Measurements from ENCODE around the gene FHAD1.
"Not testable (repeated sequence)": the region's sequence is repeated elsewhere in the genome, so short reads cannot be mapped to it uniquely, and the experiment has no call there.

The FHAD1 gene

GRCh38 chr1:15424146-15424667 is 177.2 kb downstream of the FHAD1 start:
- no peak for DNase-seq

- no peak for DNase-seq
These were observed 178.0 kb downstream of the FHAD1 start for GRCh38 chr1:15424981-15425380.

GRCh38 chr1:15425521-15425920 is 178.5 kb downstream of the FHAD1 start:
- no peak for DNase-seq

DNA sequence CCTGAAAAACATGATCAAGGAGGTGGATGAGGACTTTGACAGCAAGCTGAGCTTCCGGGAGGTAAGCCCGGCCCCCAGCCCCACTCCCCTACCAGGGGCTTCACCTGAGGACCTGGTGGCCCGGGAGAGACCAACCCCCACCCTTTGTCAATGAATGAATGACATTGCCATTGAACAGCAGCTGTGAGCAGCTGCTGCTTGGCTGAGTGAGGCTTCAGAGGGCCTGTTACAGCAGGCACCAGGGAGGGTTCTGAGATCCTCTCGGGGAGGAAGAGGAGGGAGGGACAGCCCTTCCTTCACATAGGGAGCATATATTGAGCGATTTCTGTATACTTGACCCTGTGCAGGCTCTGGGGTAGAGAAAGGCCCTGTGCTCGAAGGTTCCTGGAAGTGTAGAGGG is 178.9 kb downstream of the FHAD1 start:
- no peak for DNase-seq

- DNase-seq = peak in 1 of 2 donors; percentile 14
These were observed 179.7 kb downstream of the FHAD1 start for GRCh38 chr1:15426492-15427279.

- no peak for DNase-seq
These were observed 180.2 kb downstream of the FHAD1 start for GRCh38 chr1:15427280-15427666.

- DNase-seq = not testable (repeated sequence)
These were observed 181.2 kb downstream of the FHAD1 start for GRCh38 chr1:15428252-15428651.

DNA sequence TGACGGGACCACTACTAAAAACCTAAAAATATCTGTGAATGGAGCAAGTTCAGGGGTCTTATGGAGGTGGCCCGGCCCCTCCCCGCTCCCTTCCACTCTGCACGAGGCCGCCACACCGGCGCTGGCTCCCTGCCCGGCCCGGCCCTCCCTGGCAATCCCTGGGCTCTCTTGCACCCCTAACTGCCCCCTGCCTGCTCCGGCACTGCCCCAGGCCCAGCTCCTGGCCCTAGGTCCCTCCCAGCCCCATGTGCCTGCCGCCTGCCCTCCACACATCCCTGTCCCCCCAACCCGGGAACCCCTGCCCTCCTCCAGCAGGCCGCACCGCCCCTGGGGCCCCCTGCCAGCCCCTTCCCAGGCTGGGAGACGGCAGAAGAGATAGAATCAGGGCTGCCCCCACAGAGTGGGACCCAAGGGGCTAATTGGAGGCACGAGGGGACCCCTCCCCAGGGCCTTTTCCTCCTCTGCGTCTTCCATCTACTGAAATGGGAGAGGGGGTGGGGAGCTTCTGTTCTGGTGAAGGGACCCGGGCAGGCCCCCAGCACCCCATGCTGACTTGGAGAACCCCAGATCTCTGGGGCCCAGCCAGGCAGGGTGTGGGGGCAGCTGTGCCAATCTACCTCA is 181.9 kb downstream of the FHAD1 start:
- DNase-seq = no peak

GRCh38 chr1:15429701-15430149 is 182.7 kb downstream of the FHAD1 start:
- peak in 1 of 2 donors; percentile 51 for DNase-seq

- peak; percentile 73 to 78 for DNase-seq
These were observed 184.0 kb downstream of the FHAD1 start for GRCh38 chr1:15430787-15431570.

DNA sequence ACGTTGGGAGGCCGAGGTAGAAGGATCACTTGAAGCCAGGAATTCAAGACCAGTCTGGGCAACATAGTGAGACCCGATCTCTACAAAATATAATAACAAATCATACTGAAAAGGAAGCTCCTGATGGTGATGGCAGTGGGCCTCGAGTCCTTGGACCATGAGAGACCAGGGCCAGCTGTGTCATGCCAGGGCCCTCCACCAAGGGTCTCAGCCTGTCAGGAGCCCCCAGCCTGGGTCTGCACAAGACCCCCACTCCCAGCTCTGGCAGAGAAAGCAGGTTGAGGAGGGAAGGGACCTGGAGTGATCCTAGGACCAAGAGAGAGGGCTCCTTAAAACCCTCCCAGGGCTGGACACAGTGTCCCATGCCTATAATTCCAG is 184.5 kb downstream of the FHAD1 start:
- peak in 1 of 2 donors; percentile 11 for DNase-seq

DNA sequence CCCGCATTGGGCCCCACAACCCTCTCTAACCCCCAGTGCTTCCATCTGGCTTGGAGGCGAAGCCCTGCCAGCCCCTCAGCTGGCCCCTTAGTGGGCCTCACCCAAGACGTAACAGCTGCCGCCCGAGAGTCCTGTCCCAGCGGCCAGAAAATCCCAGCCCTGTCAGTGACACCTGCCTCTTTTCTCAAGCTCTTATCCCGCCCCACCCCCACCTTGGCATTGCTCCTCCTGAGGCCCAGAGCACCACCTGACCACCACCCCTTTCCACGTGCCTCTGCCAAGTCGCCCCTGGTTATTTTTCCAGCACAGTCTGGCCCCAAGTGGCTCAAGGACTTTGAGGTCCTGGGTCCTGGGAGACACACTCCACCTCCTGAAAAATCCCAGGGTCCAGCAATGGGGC is 185.3 kb downstream of the FHAD1 start:
- peak; percentile 6 to 11 for DNase-seq

DNA sequence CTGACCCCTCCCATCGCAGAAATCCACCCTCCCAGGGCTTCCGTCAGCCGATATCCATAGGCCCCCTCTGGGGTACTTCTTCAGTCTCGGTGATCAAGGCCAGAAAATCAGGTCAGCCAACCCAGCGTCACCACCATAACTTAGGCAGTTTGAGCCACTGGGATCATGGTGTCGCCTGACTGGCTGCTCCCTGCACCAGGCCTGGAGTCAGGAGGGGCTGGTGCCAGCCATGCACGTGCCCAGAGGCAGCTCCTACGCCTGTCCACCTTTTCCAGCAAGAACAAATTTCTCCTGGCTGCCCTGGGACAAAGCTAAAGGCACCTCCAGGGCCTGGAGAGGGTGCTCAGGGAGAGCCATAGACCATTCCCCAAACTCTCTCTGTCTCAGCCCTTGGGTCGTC is 186.4 kb downstream of the FHAD1 start:
- DNase-seq = peak in 1 of 2 donors; percentile 19

DNA sequence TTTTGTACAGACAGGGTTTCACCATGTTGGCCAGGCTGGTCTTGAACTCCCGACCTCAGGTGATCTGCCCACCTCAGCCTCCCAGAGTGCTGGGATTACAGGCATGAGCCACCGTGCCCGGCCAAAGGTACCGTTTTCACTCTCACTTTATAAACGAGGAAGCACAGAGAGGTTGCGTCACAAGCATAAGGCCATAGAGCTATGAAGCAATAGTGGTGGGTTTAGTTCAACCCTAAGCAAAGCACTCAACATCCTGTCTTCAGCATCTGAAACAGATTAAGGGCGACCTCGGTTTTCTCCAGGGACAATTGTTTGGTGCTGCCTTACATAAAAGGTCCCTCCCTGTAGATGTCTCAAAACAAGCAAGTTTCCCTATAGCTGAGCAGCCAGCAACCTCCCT is 187.7 kb downstream of the FHAD1 start:
- peak; percentile 24 to 50 for DNase-seq

- peak in 1 of 2 donors; percentile 30 for DNase-seq
These were observed 188.4 kb downstream of the FHAD1 start for GRCh38 chr1:15435239-15436077.

- no peak for DNase-seq
These were observed 189.9 kb downstream of the FHAD1 start for GRCh38 chr1:15436881-15437442.

- no peak for DNase-seq
These were observed 192.3 kb downstream of the FHAD1 start for GRCh38 chr1:15439325-15439724.

DNA sequence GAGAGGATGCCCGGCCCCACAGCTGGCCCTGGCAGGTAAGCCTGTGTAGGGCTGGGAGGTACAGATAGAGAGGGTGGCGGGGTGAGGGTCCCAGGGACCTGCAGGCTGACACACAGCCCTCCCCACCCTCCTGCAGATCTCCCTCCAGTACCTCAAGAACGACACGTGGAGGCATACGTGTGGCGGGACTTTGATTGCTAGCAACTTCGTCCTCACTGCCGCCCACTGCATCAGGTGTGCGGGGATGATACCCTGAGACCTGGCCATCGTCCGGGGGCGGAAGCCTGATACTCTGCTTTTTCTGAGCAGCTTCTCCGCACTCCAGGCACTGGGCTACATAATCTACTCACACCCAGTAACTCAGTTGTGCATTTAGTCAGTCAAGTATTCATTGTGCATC is 193.3 kb downstream of the FHAD1 start:
- no peak for DNase-seq

GRCh38 chr1:15441247-15441646 is 194.2 kb downstream of the FHAD1 start:
- DNase-seq = no peak

- DNase-seq = no peak
These were observed 195.1 kb downstream of the FHAD1 start for GRCh38 chr1:15442119-15442518.

- DNase-seq = no peak
These were observed 195.7 kb downstream of the FHAD1 start for GRCh38 chr1:15442759-15443158.

GRCh38 chr1:15443281-15443680 is 196.3 kb downstream of the FHAD1 start:
- DNase-seq = no peak
